Stimulated activated CD8-positive, alpha-beta memory T cell treated with anti-CD3 and anti-CD28 coated beads, Interleukin-4, amount 100 ng/mL, for 4 hours (primary cell): ENCODE results near the gene HNF1A.

Source experiments
- DNase-seq, 2 donors: peaks; one replicate each; pipeline ENCODE4 v3.0.0-alpha.2; 2020; ENCODE audit warnings: low read depth in 2 of 2, low spot score in 1 of 2

Gene HNF1A

GRCh38 chr12:121009741-121010140 lies 31.4 kb downstream of the HNF1A start:
- no peak for DNase-seq

- no peak for DNase-seq
Measured at GRCh38 chr12:121010860-121011259, 32.5 kb downstream of the HNF1A start.

- no peak for DNase-seq
Measured at GRCh38 chr12:121011820-121012219, 33.5 kb downstream of the HNF1A start.

- no peak for DNase-seq
Measured at GRCh38 chr12:121013715-121014114, 35.4 kb downstream of the HNF1A start.

- peak; percentile 80 to 85 for DNase-seq
Measured at GRCh38 chr12:121015825-121016766, 37.8 kb downstream of the HNF1A start, which contains the start of gene C12orf43. Gene C12orf43, minus strand, starts transcription at chr12:121016487. Its CDS starts 13 bp downstream, at chr12:121016474.

GRCh38 chr12:121017966-121018491 lies 39.7 kb downstream of the HNF1A start:
- DNase-seq = no peak

GRCh38 chr12:121018860-121019617 lies 40.7 kb downstream of the HNF1A start:
- no peak for DNase-seq

- DNase-seq = no peak
Measured at GRCh38 chr12:121021754-121022153, 43.4 kb downstream of the HNF1A start.

- no peak for DNase-seq
Measured at GRCh38 chr12:121022713-121023112, 44.4 kb downstream of the HNF1A start.

- no peak for DNase-seq
Measured at GRCh38 chr12:121023799-121024198, 45.5 kb downstream of the HNF1A start.

GRCh38 chr12:121025442-121026226 lies 47.3 kb downstream of the HNF1A start:
- DNase-seq = no peak

GRCh38 chr12:121026274-121027045 lies 48.1 kb downstream of the HNF1A start:
- no peak for DNase-seq

GRCh38 chr12:121030576-121031212 lies 52.4 kb downstream of the HNF1A start:
- no peak for DNase-seq

GRCh38 chr12:121033625-121034349 lies 55.4 kb downstream of the HNF1A start:
- peak; percentile 22 to 49 for DNase-seq

GRCh38 chr12:121034616-121035305 lies 56.4 kb downstream of the HNF1A start:
- no peak for DNase-seq

GRCh38 chr12:121036810-121037326 lies 58.5 kb downstream of the HNF1A start:
- peak in 1 of 2 donors; percentile 27 for DNase-seq

GRCh38 chr12:121038861-121039668 lies 60.7 kb downstream of the HNF1A start, which contains the start of gene OASL:
Gene OASL, minus strand, starts transcription at chr12:121039246. Its CDS starts 275 bp downstream, at chr12:121038971.
- DNase-seq = peak; percentile 22 to 28
